HepG2 (cell line): ENCODE measurements around the gene NHERF2. TPM values are rescaled to one million over a fixed set of nuclear protein-coding genes. Genes with fewer than 3 reads are reported as not detected.

Experiments used
- ATM ChIP-seq: fragments of 450-650 bp; IDR thresholded peaks from 2 replicates; pipeline ENCODE4 v1.7.1; 2017; ENCODE audit warnings: mild to moderate bottlenecking, borderline replicate concordance
- KLF12 ChIP-seq: sonication (generic); formaldehyde crosslinking; IDR thresholded peaks from 2 replicates; pipeline ENCODE4 v1.4.0; 2020; ENCODE audit warnings: missing genetic modification reagents, borderline replicate concordance
- KMT2A ChIP-seq: sonication (generic); formaldehyde crosslinking; IDR thresholded peaks from 2 replicates; pipeline ENCODE4 v1.4.0; 2020; ENCODE audit warnings: missing genetic modification reagents
- MTA1 ChIP-seq: sonication (generic); formaldehyde crosslinking; IDR thresholded peaks from 2 replicates; pipeline ENCODE4 v1.4.0; 2020; ENCODE audit warnings: missing genetic modification reagents, mild to moderate bottlenecking, borderline replicate concordance
- NCOA2 ChIP-seq: sonication (generic); formaldehyde crosslinking; IDR thresholded peaks from 2 replicates; pipeline ENCODE4 v1.8.0; 2022; ENCODE audit warnings: inconsistent platforms
- NFE2 ChIP-seq: sonication (generic); formaldehyde crosslinking; IDR thresholded peaks from 2 replicates; pipeline ENCODE4 v1.4.0; 2020; ENCODE audit warnings: missing genetic modification reagents
- PPARG ChIP-seq: conservative IDR thresholded peaks from 2 replicates; pipeline ENCODE4 v1.6.1; 2016; ENCODE audit warnings: missing biosample characterization, missing genetic modification reagents
- RCOR2 ChIP-seq: IDR thresholded peaks from 2 replicates; pipeline ENCODE4 v1.6.1; 2016; ENCODE audit warnings: missing biosample characterization, missing genetic modification reagents
- SOX13 ChIP-seq, 3 experiments: fragments of 450-650 bp in 1 of 3; sonication (generic) in 1 of 3; formaldehyde crosslinking in 1 of 3; IDR thresholded peaks in 2 of 3; conservative IDR thresholded peaks in 1 of 3; 2 replicates each; pipeline versions ENCODE4 v1.5.0 to v1.6.1; 2016 to 2020; ENCODE audit warnings: antibody characterized with exemption in 1 of 3, mild to moderate bottlenecking in 1 of 3, missing compliant biosample characterization in 1 of 3, missing genetic modification reagents in 1 of 3, moderate library complexity in 1 of 3
- WIZ ChIP-seq: sonication (generic); formaldehyde crosslinking; IDR thresholded peaks from 2 replicates; pipeline ENCODE4 v1.5.1; 2020; ENCODE audit warnings: mild to moderate bottlenecking, missing genetic modification reagents
- ZBTB7B ChIP-seq: sonication (generic); formaldehyde crosslinking; IDR thresholded peaks from 2 replicates; pipeline ENCODE4 v1.4.0; 2020; ENCODE audit warnings: missing genetic modification reagents
- ZNF34 ChIP-seq: sonication (generic); formaldehyde crosslinking; IDR thresholded peaks from 2 replicates; pipeline ENCODE4 v1.4.0; 2020; ENCODE audit warnings: mild to moderate bottlenecking, missing genetic modification reagents, borderline replicate concordance
- polyA plus RNA-seq, 8 experiments: library from polyadenylated mRNA; depleted of rRNA in 3 of 8; stranded (reverse) in 7 of 8; unstranded in 1 of 8; fragments of >200 nt; fragmentation: Illumina TruSeq in 4 of 8; extraction: Trizol in 4 of 8; gene quantifications; 2 replicates each; pipeline versions ENCODE4 v1.2.1 to v1.2.3, GENCODE V29; 2011 to 2016; ENCODE audit warnings: low read depth in 4 of 8, missing spikeins in 1 of 8, mixed read lengths in 1 of 8; ENCODE audit not compliant: insufficient read depth in 1 of 8
- total RNA-seq, 5 experiments: library from RNA; depleted of rRNA; stranded (reverse); fragments of >200 nt; fragmentation: Illumina TruSeq; extraction: Trizol; gene quantifications; 2 replicates each; pipeline ENCODE4 v1.2.3, GENCODE V29; 2016; ENCODE audit warnings: low read depth in 1 of 5
- TF ChIP-seq, protein P1 (sequence below): IDR thresholded peaks from 2 replicates; pipeline ENCODE4 v1.6.1; 2018; ENCODE audit warnings: missing genetic modification reagents
- TF ChIP-seq, protein P2 (sequence below): sonication (generic); formaldehyde crosslinking; IDR thresholded peaks from 2 replicates; pipeline ENCODE4 v1.5.1; 2020; ENCODE audit warnings: mild to moderate bottlenecking, missing genetic modification reagents, borderline replicate concordance
- TF ChIP-seq, protein P3 (sequence below): sonication (generic); formaldehyde crosslinking; IDR thresholded peaks from 2 replicates; pipeline ENCODE4 v1.4.0; 2020; ENCODE audit warnings: missing genetic modification reagents
- TF ChIP-seq, protein P4 (sequence below): sonication (generic); formaldehyde crosslinking; IDR thresholded peaks from 2 replicates; pipeline ENCODE4 v1.8.1; 2023; ENCODE audit warnings: mild to moderate bottlenecking, inconsistent platforms, moderate library complexity, missing genetic modification reagents, borderline replicate concordance
- TF ChIP-seq, protein P5 (sequence below): sonication (generic); formaldehyde crosslinking; IDR thresholded peaks from 2 replicates; pipeline ENCODE4 v1.5.0; 2020; ENCODE audit warnings: missing genetic modification reagents

NHERF2 gene
- total and polyA plus RNA-seq, 2 of the 13 experiments (the other 11 are each of a cell fraction or from before 2014, with no cell fraction given): 23.7 to 39.3 TPM

DNA sequence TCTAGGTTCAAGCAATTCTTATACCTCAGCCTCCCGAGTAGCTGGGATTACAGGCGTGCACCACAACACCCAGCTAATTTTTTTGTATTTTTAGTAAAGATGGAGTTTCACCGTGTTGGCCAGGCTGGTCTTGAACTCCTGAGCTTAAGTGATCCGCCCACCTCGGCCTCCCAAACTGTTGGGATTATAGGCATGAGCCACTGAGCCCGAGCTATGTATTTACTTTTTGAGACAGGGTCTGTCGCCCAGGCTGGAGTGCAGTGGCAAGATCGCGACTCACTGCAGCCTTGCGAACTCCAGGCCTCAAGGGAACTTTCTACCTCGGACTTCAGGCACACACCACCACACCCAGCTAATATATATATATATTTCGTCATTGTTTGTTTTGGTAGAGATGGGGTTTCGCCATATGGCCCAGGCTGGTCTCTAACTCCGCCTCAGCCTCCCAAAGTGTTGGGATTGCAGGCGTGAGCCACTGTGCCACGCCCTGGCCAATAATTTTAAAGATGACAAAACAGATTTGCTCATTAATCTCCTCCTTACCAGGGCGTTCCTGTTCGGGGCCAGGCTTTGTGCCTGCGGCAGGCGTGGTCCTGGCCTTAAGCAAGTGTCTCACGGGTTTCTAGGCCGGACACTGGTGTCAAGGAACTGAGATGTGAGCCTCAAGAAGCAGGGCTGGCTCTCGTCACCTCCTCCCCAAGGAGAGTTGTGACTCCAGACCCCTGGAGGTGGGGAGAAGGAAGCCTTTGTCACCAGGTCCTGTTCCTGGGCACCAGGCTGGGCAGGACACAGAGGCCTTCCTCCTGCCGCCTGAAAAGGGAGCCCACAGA lies 11.4 kb upstream of the NHERF2 start (continued):
- TF ChIP-seq, protein P1, sequence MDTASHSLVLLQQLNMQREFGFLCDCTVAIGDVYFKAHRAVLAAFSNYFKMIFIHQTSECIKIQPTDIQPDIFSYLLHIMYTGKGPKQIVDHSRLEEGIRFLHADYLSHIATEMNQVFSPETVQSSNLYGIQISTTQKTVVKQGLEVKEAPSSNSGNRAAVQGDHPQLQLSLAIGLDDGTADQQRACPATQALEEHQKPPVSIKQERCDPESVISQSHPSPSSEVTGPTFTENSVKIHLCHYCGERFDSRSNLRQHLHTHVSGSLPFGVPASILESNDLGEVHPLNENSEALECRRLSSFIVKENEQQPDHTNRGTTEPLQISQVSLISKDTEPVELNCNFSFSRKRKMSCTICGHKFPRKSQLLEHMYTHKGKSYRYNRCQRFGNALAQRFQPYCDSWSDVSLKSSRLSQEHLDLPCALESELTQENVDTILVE (CRISPR knock-in tag): no peak
- TF ChIP-seq ZNF34 (CRISPR knock-in tag): no peak
- 0 out of 2 replicates have a peak, but pooled peaks have one; percentile 32 for TF ChIP-seq RCOR2
- TF ChIP-seq WIZ (CRISPR knock-in tag): no peak
- no peak for TF ChIP-seq NFE2 (CRISPR knock-in tag)
- TF ChIP-seq, protein P2, sequence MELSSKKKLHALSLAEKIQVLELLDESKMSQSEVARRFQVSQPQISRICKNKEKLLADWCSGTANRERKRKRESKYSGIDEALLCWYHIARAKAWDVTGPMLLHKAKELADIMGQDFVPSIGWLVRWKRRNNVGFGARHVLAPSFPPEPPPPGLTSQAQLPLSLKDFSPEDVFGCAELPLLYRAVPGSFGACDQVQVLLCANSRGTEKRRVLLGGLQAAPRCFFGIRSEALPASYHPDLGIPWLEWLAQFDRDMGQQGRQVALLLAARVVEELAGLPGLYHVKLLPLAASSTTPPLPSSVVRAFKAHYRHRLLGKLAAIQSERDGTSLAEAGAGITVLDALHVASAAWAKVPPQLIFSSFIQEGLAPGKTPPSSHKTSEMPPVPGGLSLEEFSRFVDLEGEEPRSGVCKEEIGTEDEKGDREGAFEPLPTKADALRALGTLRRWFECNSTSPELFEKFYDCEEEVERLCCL (CRISPR knock-in tag): no peak
- peak; percentile 57; the same call in 1 of the 2 replicates for TF ChIP-seq KLF12 (CRISPR knock-in tag)
- TF ChIP-seq SOX13 (IDR thresholded peaks at IDR 0.05): peak; percentile 26; the same call in 1 of the 2 replicates
- TF ChIP-seq SOX13 (CRISPR knock-in tag; conservative IDR thresholded peaks at IDR 0.05 in 1 of 2, IDR thresholded peaks at IDR 0.05 in 1 of 2): no peak
- no peak for TF ChIP-seq KMT2A (CRISPR knock-in tag)
- peak; percentile 15; the same call in 1 of the 2 replicates for TF ChIP-seq MTA1 (CRISPR knock-in tag)
- TF ChIP-seq, protein P3, sequence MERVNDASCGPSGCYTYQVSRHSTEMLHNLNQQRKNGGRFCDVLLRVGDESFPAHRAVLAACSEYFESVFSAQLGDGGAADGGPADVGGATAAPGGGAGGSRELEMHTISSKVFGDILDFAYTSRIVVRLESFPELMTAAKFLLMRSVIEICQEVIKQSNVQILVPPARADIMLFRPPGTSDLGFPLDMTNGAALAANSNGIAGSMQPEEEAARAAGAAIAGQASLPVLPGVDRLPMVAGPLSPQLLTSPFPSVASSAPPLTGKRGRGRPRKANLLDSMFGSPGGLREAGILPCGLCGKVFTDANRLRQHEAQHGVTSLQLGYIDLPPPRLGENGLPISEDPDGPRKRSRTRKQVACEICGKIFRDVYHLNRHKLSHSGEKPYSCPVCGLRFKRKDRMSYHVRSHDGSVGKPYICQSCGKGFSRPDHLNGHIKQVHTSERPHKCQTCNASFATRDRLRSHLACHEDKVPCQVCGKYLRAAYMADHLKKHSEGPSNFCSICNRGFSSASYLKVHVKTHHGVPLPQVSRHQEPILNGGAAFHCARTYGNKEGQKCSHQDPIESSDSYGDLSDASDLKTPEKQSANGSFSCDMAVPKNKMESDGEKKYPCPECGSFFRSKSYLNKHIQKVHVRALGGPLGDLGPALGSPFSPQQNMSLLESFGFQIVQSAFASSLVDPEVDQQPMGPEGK (CRISPR knock-in tag): peak; percentile 32; the same call in 1 of the 2 replicates
- TF ChIP-seq NCOA2 (CRISPR knock-in tag): 0 out of 2 replicates have a peak, but pooled peaks have one; percentile 19
- TF ChIP-seq, protein P4, sequence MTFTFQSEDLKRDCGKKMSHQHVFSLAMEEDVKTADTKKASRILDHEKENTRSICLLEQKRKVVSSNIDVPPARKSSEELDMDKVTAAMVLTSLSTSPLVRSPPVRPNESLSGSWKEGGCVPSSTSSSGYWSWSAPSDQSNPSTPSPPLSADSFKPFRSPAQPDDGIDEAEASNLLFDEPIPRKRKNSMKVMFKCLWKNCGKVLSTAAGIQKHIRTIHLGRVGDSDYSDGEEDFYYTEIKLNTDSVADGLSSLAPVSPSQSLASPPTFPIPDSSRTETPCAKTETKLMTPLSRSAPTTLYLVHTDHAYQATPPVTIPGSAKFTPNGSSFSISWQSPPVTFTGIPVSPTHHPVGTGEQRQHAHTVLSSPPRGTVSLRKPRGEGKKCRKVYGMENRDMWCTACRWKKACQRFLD (CRISPR knock-in tag): no peak
- no peak for TF ChIP-seq ZBTB7B
- TF ChIP-seq, protein P5, sequence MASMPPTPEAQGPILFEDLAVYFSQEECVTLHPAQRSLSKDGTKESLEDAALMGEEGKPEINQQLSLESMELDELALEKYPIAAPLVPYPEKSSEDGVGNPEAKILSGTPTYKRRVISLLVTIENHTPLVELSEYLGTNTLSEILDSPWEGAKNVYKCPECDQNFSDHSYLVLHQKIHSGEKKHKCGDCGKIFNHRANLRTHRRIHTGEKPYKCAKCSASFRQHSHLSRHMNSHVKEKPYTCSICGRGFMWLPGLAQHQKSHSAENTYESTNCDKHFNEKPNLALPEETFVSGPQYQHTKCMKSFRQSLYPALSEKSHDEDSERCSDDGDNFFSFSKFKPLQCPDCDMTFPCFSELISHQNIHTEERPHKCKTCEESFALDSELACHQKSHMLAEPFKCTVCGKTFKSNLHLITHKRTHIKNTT (CRISPR knock-in tag): no peak
- 0 out of 2 replicates have a peak, but pooled peaks have one; percentile 43 for TF ChIP-seq PPARG (CRISPR knock-in tag)
- no peak for TF ChIP-seq ATM
